ENCODE data around the gene PPP1R3E. TPM values are rescaled to one million over a fixed set of nuclear protein-coding genes. Genes with fewer than 3 reads are reported as not detected.
"Not testable (repeated sequence)": the region's sequence is repeated elsewhere in the genome, so short reads cannot be mapped to it uniquely, and the experiment has no call there.

Gene PPP1R3E
- total and polyA plus RNA-seq, 12 donors: 2.3 to 20.6 (median 6.6) TPM

GRCh38 chr14:23326491-23327332 lies 24.1 kb upstream of the PPP1R3E start:
- Histone ChIP-seq H3K4me1 (peaks cover 6 to 21% (median 18%) of the 10 kb centered on the region in 9 donors), H3K36me3 (peaks cover 0 to 40% (median 24%) of the 10 kb centered on the region in 9 donors), H3K9me3 (no peaks in the 10 kb centered on the region), H3K27me3 (no peaks in the 10 kb centered on the region), H3K27ac (no peak overlapping the region), H3K4me3 (no peak overlapping the region)
- intact Hi-C loops (cut with DNase I): loop anchor here in 9 of 10 donors (2.0 to 10.0 kb wide), 8 partner anchors 41 to 238 kb away; partner anchors contain the start of genes AP1G2 (in 2 of the 9), CMTM5 (in 2 of the 9), NGDN (in 2 of the 9) and THTPA (in 2 of the 9)
- WGBS, 2 donors: 75 to 82% methylated on average over 13 of the region's 13 CpGs
- no peak for TF ChIP-seq CTCF (IDR thresholded peaks at IDR 0.05)
- ATAC-seq (no peak), DNase-seq (no peak)

GRCh38 chr14:23325746-23326145 lies 23.1 kb upstream of the PPP1R3E start:
- ATAC-seq, DNase-seq, H3K4me3 ChIP-seq, H3K27ac ChIP-seq, H3K27me3 ChIP-seq, H3K9me3 ChIP-seq: not testable (repeated sequence)
- intact Hi-C loops (cut with DNase I): loop anchor here in 9 of 10 donors (2.0 to 10.0 kb wide), 8 partner anchors 42 to 239 kb away; partner anchors contain the start of genes AP1G2 (in 2 of the 9), CMTM5 (in 2 of the 9), NGDN (in 2 of the 9) and THTPA (in 2 of the 9)
- H3K4me1 ChIP-seq: peaks cover 6 to 21% (median 18%) of the 10 kb centered on the region in 9 donors
- 88 to 89% methylated on average over 5 of the region's 5 CpGs for WGBS, 2 donors
- H3K36me3 ChIP-seq: peaks cover 0 to 40% (median 24%) of the 10 kb centered on the region in 9 donors

- intact Hi-C loops (cut with DNase I): loop anchor here (5.0 to 10.0 kb wide), 9 partner anchors 42 to 240 kb away; partner anchors contain the start of genes NGDN (in 6 of the 10), THTPA (in 4 of the 10), AP1G2 (in 2 of the 10) and CMTM5 (in 2 of the 10)
- Histone ChIP-seq H3K27ac (no peak overlapping the region), H3K4me3 (no peak overlapping the region), H3K27me3 (no peaks in the 10 kb centered on the region), H3K9me3 (no peaks in the 10 kb centered on the region), H3K4me1 (peaks cover 6 to 27% (median 21%) of the 10 kb centered on the region in 9 donors), H3K36me3 (peaks cover 0 to 40% (median 24%) of the 10 kb centered on the region in 9 donors)
- TF ChIP-seq CTCF (IDR thresholded peaks at IDR 0.05): no peak
- ATAC-seq (no peak), DNase-seq (no peak)
- WGBS, 2 donors: 71 to 75% methylated on average over 7 of the region's 7 CpGs
These were observed 22.3 kb upstream of the PPP1R3E start for GRCh38 chr14:23324993-23325392.

- intact Hi-C loops (cut with DNase I): loop anchor here in 9 of 10 donors (5.0 to 10.0 kb wide), 5 partner anchors 140 to 240 kb away; partner anchors contain the start of genes NGDN (in 6 of the 9), THTPA (in 4 of the 9), AP1G2 (in 2 of the 9) and ZFHX2 (in 2 of the 9)
- H3K9me3 ChIP-seq: no peaks in the 10 kb centered on the region
- no peak overlapping the region for H3K27ac ChIP-seq
- 69 to 72% methylated on average over 2 of the region's 2 CpGs for WGBS, 2 donors
- H3K27me3 ChIP-seq: no peaks in the 10 kb centered on the region
- H3K4me3 ChIP-seq: no peak overlapping the region
- DNase-seq: no peak
- H3K4me1 ChIP-seq: peaks cover 6 to 29% (median 21%) of the 10 kb centered on the region in 9 donors
- peaks cover 0 to 40% (median 24%) of the 10 kb centered on the region in 9 donors for H3K36me3 ChIP-seq
- no peak for ATAC-seq
- TF ChIP-seq CTCF (IDR thresholded peaks at IDR 0.05): no peak
These were observed 21.8 kb upstream of the PPP1R3E start for GRCh38 chr14:23324455-23324846.

All from heart right ventricle (tissue), 16 donors.